ENCODE results near the gene SFMBT1. TPM values are rescaled to one million over a fixed set of nuclear protein-coding genes. Genes with fewer than 3 reads are reported as not detected.

The SFMBT1 gene
- total RNA-seq, 1 donor, result 11.6 TPM

DNA sequence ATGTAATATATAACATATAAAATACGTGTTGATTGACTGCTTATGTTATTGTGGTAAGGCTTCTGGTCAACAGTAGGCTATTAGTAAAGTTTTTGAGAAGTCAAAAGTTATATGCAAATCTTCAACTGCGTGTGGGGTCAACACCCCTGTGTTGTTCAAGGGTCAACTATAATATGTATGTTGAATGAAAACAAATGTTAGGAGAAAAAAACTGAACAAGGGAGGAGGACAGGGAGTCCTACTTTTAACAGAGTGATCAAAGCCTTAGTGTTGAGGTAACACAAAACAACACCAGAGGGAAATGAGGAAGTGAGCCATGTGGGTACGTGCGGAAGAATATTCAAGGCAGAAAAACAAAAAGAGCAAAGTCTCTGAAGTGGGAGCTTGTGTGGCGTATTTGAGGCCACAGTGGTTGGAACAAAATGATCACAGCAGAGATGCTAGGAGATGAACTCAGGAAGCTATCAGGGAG, 62.5 kb downstream of the SFMBT1 start:
- no peak overlapping the region for H3K4me2 ChIP-seq (ENCODE audit: insufficient read depth, low read length)
- TF ChIP-seq, protein P1, sequence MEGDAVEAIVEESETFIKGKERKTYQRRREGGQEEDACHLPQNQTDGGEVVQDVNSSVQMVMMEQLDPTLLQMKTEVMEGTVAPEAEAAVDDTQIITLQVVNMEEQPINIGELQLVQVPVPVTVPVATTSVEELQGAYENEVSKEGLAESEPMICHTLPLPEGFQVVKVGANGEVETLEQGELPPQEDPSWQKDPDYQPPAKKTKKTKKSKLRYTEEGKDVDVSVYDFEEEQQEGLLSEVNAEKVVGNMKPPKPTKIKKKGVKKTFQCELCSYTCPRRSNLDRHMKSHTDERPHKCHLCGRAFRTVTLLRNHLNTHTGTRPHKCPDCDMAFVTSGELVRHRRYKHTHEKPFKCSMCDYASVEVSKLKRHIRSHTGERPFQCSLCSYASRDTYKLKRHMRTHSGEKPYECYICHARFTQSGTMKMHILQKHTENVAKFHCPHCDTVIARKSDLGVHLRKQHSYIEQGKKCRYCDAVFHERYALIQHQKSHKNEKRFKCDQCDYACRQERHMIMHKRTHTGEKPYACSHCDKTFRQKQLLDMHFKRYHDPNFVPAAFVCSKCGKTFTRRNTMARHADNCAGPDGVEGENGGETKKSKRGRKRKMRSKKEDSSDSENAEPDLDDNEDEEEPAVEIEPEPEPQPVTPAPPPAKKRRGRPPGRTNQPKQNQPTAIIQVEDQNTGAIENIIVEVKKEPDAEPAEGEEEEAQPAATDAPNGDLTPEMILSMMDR (IDR thresholded peaks at IDR 0.05; ENCODE audit: extremely low read depth, low read depth, low read length), result no peak
- H4K20me1 ChIP-seq (ENCODE audit: insufficient read depth, low read length), result no peaks in the 10 kb centered on the region
- no peak for DNase-seq (ENCODE audit: insufficient read length, low spot score, missing footprints)
- H3K27me3 ChIP-seq (ENCODE audit: insufficient read depth, low read length), result no peaks in the 10 kb centered on the region
- H3K9me3 ChIP-seq (ENCODE audit: low read depth, low read length), result no peaks in the 10 kb centered on the region
- no peaks in the 10 kb centered on the region for H3K4me1 ChIP-seq (ENCODE audit: insufficient read depth, low read length)
- peak overlapping the region; percentile 15 for H2AFZ ChIP-seq (ENCODE audit: low read length)
- H3K4me3 ChIP-seq (ENCODE audit: insufficient read depth, low read length), result no peak overlapping the region
- H3K27ac ChIP-seq (ENCODE audit: low read depth, low read length), result no peak overlapping the region
- no peaks in the 10 kb centered on the region for H3K79me2 ChIP-seq (ENCODE audit: insufficient read depth, low read length)
- no peaks in the 10 kb centered on the region for H3K36me3 ChIP-seq (ENCODE audit: insufficient read depth, low read length)

DNA sequence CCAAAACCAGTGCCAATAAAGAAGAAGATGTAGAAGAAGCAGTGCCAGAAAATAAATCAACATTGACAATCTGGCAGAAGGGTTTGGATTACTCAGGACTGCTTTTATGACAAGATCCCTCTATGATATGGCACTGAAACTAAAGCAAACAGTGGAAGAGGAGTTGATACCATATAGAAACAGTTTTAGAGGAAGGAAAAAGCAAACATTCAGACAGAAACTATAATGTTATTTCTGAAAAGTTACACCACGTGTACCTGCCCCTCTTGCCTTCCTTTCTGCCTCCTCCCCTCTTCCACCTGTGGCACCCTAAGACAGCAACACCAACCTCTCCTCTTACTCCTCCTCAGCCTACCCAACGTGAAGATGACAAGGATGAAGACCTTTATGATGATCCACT, 63.0 kb downstream of the SFMBT1 start:
- Histone ChIP-seq H3K4me2 (ENCODE audit: insufficient read depth, low read length) (no peak overlapping the region), H3K27ac (ENCODE audit: low read depth, low read length) (no peak overlapping the region), H3K79me2 (ENCODE audit: insufficient read depth, low read length) (no peaks in the 10 kb centered on the region), H4K20me1 (ENCODE audit: insufficient read depth, low read length) (no peaks in the 10 kb centered on the region), H3K4me3 (ENCODE audit: insufficient read depth, low read length) (no peak overlapping the region), H3K36me3 (ENCODE audit: insufficient read depth, low read length) (no peaks in the 10 kb centered on the region), H3K9me3 (ENCODE audit: low read depth, low read length) (no peaks in the 10 kb centered on the region), H3K27me3 (ENCODE audit: insufficient read depth, low read length) (no peaks in the 10 kb centered on the region), H2AFZ (ENCODE audit: low read length) (no peak overlapping the region), H3K4me1 (ENCODE audit: insufficient read depth, low read length) (no peaks in the 10 kb centered on the region)
- no peak for DNase-seq (ENCODE audit: insufficient read length, low spot score, missing footprints)
- TF ChIP-seq, protein P1 (IDR thresholded peaks at IDR 0.05; ENCODE audit: extremely low read depth, low read depth, low read length), result no peak

DNA sequence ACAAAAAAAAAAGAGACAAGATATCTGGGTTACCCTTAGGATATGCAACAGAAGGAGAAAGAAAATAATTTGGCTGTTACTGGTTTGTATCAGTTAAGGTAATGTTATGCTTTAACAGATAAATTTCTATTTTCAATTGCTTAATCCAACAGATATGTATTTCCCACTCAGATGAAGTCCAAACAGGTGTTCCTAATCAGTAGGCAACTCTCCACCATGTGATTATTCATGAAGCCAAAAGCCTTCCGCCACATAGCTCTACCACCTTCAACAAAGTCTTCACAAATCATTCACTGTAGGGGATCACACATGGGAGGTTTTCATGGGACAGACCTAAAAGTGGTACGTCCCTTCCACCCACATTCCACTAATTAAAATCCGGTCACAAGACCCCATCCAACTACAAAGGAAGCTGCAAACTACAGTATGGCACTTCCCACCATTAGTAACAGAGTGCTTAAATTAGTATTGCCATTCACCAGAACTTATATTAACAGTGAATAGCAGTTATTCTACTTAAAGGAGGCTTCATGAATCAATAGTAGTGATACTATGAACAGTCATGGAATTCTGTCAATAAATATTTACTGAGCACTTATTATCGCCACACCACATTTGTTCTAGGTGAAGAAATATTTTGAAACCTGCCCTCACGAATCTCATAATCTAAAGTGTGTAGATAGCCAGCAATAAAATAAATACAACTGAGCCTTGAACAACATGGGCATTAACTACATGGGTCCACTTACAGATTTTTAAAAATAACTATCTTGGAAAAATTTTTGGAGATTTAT, 66.5 kb downstream of the SFMBT1 start:
- Histone ChIP-seq H4K20me1 (ENCODE audit: insufficient read depth, low read length) (no peaks in the 10 kb centered on the region), H3K27me3 (ENCODE audit: insufficient read depth, low read length) (no peaks in the 10 kb centered on the region), H2AFZ (ENCODE audit: low read length) (no peak overlapping the region), H3K4me3 (ENCODE audit: insufficient read depth, low read length) (no peak overlapping the region), H3K4me2 (ENCODE audit: insufficient read depth, low read length) (no peak overlapping the region), H3K79me2 (ENCODE audit: insufficient read depth, low read length) (no peaks in the 10 kb centered on the region), H3K4me1 (ENCODE audit: insufficient read depth, low read length) (no peaks in the 10 kb centered on the region), H3K9me3 (ENCODE audit: low read depth, low read length) (no peaks in the 10 kb centered on the region), H3K36me3 (ENCODE audit: insufficient read depth, low read length) (no peaks in the 10 kb centered on the region), H3K27ac (ENCODE audit: low read depth, low read length) (no peak overlapping the region)
- peak; percentile 26 for DNase-seq (ENCODE audit: insufficient read length, low spot score, missing footprints)
- TF ChIP-seq, protein P1 (IDR thresholded peaks at IDR 0.05; ENCODE audit: extremely low read depth, low read depth, low read length), result no peak

DNA sequence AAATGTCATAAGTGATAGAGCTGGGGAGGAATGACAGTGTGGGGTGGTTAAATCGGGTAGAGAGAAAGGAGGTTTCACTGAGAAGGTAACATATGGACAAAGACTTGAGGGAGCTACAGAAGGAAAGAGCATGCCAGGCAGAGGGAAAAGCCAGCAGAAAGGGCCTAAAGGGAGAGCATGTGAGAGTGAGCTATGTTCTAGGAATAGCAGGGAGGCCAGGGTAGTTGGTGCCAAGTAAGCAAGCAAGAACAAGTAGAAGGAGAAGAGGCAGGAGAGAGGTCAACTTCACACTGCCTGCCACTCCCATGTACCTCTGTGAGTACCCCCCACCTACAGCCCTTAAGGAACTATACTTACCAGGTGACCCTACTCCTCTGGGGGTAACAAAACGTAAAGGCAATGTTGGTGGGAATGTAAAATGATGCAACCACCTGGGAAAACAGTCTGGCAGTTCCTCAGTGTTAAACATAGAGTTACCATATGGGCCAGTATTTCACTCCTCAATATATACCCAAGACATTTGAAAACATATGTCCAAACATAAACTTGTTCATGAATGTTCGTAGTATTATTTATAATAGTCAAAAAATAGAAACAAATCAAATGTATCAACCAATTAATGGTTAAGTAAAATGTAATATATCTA, 67.6 kb downstream of the SFMBT1 start:
- H3K36me3 ChIP-seq (ENCODE audit: insufficient read depth, low read length), result no peaks in the 10 kb centered on the region
- H3K9me3 ChIP-seq (ENCODE audit: low read depth, low read length), result no peaks in the 10 kb centered on the region
- H2AFZ ChIP-seq (ENCODE audit: low read length), result no peak overlapping the region
- no peaks in the 10 kb centered on the region for H3K79me2 ChIP-seq (ENCODE audit: insufficient read depth, low read length)
- TF ChIP-seq, protein P1 (IDR thresholded peaks at IDR 0.05; ENCODE audit: extremely low read depth, low read depth, low read length), result no peak
- no peak overlapping the region for H3K4me2 ChIP-seq (ENCODE audit: insufficient read depth, low read length)
- no peaks in the 10 kb centered on the region for H4K20me1 ChIP-seq (ENCODE audit: insufficient read depth, low read length)
- no peaks in the 10 kb centered on the region for H3K27me3 ChIP-seq (ENCODE audit: insufficient read depth, low read length)
- no peak overlapping the region for H3K4me3 ChIP-seq (ENCODE audit: insufficient read depth, low read length)
- peaks cover 8% of the 10 kb centered on the region for H3K4me1 ChIP-seq (ENCODE audit: insufficient read depth, low read length)
- H3K27ac ChIP-seq (ENCODE audit: low read depth, low read length), result no peak overlapping the region
- DNase-seq (ENCODE audit: insufficient read length, low spot score, missing footprints), result no peak

All from osteoblast (primary cell).